ENCODE data around the gene SIK2. TPM values are rescaled to one million over a fixed set of nuclear protein-coding genes. Genes with fewer than 3 reads are reported as not detected.

The SIK2 gene
- polyA plus RNA-seq, 1 donor from 2014 or later, result 9.0 TPM

DNA sequence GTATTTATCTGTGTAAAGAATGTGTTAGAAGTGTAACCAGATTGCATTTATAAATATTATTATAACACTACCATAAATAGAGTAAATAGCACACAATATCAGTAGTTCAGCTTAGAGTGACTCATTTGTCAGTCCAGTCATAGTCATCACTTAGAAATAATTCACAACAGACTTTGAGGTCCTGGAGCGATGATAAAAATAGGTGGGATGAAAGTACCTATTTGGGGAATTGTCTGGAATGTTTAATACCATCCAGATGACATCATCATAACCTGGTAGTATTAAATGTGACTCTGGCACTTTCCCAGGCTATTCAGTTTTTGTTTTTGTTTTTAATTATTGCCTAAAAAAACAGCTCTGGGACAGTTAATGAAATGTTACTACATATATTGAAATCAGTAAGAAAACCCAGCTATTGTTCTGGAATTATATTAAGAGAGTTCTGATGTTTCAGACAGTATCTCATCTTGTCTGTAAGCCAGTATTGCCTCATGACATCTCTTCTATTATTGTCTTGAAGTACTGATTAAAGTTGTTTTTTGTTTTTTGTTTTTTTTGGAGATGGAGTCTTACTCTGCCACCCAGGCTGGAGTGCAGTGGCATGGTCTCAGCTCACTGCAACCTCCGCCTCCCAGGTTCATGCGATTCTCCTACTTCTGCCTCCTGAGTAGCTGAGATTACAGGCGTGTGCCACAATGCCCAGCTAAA, 74.8 kb downstream of the SIK2 start:
- H3K9me2 ChIP-seq (ENCODE audit: insufficient read depth, low read length), result no peaks in the 10 kb centered on the region
- no peak overlapping the region for H3K4me3 ChIP-seq (ENCODE audit: low read length)
- H3K9ac ChIP-seq (ENCODE audit: low read length), result no peak overlapping the region
- H3K27me3 ChIP-seq (ENCODE audit: insufficient read depth, low read depth, low read length), result no peaks in the 10 kb centered on the region
- TF ChIP-seq EP300 (conservative IDR thresholded peaks at IDR 0.05; ENCODE audit: poor library complexity, severe bottlenecking) (no peak), RAD21 (conservative IDR thresholded peaks at IDR 0.05) (no peak), TAF1 (IDR thresholded peaks at IDR 0.05; ENCODE audit: low read depth) (no peak), MXI1 (conservative IDR thresholded peaks at IDR 0.05; ENCODE audit: poor library complexity, severe bottlenecking) (no peak), EZH2 (IDR thresholded peaks at IDR 0.05; ENCODE audit: borderline replicate concordance, insufficient read depth, low read length, poor library complexity, severe bottlenecking) (no peak), POLR2AphosphoS5 (IDR thresholded peaks at IDR 0.05) (no peak), SMC3 (conservative IDR thresholded peaks at IDR 0.05; ENCODE audit: poor library complexity) (no peak)
- TF ChIP-seq, protein P1, sequence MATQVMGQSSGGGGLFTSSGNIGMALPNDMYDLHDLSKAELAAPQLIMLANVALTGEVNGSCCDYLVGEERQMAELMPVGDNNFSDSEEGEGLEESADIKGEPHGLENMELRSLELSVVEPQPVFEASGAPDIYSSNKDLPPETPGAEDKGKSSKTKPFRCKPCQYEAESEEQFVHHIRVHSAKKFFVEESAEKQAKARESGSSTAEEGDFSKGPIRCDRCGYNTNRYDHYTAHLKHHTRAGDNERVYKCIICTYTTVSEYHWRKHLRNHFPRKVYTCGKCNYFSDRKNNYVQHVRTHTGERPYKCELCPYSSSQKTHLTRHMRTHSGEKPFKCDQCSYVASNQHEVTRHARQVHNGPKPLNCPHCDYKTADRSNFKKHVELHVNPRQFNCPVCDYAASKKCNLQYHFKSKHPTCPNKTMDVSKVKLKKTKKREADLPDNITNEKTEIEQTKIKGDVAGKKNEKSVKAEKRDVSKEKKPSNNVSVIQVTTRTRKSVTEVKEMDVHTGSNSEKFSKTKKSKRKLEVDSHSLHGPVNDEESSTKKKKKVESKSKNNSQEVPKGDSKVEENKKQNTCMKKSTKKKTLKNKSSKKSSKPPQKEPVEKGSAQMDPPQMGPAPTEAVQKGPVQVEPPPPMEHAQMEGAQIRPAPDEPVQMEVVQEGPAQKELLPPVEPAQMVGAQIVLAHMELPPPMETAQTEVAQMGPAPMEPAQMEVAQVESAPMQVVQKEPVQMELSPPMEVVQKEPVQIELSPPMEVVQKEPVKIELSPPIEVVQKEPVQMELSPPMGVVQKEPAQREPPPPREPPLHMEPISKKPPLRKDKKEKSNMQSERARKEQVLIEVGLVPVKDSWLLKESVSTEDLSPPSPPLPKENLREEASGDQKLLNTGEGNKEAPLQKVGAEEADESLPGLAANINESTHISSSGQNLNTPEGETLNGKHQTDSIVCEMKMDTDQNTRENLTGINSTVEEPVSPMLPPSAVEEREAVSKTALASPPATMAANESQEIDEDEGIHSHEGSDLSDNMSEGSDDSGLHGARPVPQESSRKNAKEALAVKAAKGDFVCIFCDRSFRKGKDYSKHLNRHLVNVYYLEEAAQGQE (IDR thresholded peaks at IDR 0.05; ENCODE audit: borderline replicate concordance), result no peak
- TF ChIP-seq, protein P2, sequence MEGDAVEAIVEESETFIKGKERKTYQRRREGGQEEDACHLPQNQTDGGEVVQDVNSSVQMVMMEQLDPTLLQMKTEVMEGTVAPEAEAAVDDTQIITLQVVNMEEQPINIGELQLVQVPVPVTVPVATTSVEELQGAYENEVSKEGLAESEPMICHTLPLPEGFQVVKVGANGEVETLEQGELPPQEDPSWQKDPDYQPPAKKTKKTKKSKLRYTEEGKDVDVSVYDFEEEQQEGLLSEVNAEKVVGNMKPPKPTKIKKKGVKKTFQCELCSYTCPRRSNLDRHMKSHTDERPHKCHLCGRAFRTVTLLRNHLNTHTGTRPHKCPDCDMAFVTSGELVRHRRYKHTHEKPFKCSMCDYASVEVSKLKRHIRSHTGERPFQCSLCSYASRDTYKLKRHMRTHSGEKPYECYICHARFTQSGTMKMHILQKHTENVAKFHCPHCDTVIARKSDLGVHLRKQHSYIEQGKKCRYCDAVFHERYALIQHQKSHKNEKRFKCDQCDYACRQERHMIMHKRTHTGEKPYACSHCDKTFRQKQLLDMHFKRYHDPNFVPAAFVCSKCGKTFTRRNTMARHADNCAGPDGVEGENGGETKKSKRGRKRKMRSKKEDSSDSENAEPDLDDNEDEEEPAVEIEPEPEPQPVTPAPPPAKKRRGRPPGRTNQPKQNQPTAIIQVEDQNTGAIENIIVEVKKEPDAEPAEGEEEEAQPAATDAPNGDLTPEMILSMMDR (IDR thresholded peaks at IDR 0.05; ENCODE audit: poor library complexity, severe bottlenecking), result no peak
- H3K4me2 ChIP-seq (ENCODE audit: low read length), result no peak overlapping the region
- no peak overlapping the region for H2AFZ ChIP-seq (ENCODE audit: low read depth, low read length)
- no peaks in the 10 kb centered on the region for H3K79me2 ChIP-seq (replicated peaks; ENCODE audit: insufficient read depth, low read length)
- H3K9me3 ChIP-seq (ENCODE audit: low read length), result no peaks in the 10 kb centered on the region
- peaks cover 5% of the 10 kb centered on the region for H3K36me3 ChIP-seq (ENCODE audit: insufficient read depth, low read length)
- no peak overlapping the region for H3K27ac ChIP-seq (ENCODE audit: low read length)
- no peaks in the 10 kb centered on the region for H4K20me1 ChIP-seq (ENCODE audit: insufficient read depth)
- no peaks in the 10 kb centered on the region for H3F3A ChIP-seq (ENCODE audit: insufficient read depth, low read length, poor library complexity, severe bottlenecking)

DNA sequence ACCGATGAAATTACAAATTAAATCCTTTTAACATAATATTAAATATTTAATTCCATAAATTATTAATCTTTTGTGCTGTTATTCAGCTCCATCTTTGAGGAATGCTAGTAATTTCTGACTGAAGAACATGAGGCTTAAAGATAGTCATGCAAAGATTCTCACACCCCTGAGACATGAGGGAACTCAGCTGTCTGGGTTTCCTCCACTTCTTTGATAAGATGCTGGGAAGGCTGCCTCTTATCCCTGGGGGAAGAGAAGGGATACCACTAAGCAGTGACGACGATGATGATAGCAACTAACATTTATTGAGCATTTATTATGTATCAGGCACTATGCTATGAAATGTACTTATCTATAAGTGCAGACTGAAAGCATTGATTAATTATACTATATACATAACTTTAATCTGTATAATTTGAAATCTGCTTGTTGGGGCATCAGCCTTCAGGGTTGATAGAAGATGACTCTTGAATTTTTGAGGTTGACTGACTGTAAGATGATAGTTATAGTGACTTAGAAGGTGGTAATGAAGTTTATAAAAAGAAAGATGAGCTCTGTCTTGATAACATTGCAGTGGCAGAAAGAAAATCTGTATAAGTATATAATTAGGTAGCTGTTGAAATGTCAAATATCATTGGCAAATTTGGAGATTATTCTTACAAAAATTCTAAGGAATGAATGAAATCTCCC, 78.4 kb downstream of the SIK2 start:
- Histone ChIP-seq H3K4me2 (ENCODE audit: low read length) (no peak overlapping the region), H3K9ac (ENCODE audit: low read length) (no peak overlapping the region), H3K79me2 (replicated peaks; ENCODE audit: insufficient read depth, low read length) (no peaks in the 10 kb centered on the region), H3K36me3 (ENCODE audit: insufficient read depth, low read length) (no peaks in the 10 kb centered on the region), H3F3A (ENCODE audit: insufficient read depth, low read length, poor library complexity, severe bottlenecking) (no peaks in the 10 kb centered on the region), H3K27me3 (ENCODE audit: insufficient read depth, low read depth, low read length) (no peaks in the 10 kb centered on the region), H2AFZ (ENCODE audit: low read depth, low read length) (no peak overlapping the region), H3K27ac (ENCODE audit: low read length) (no peak overlapping the region), H4K20me1 (ENCODE audit: insufficient read depth) (no peaks in the 10 kb centered on the region), H3K4me3 (ENCODE audit: low read length) (no peak overlapping the region), H3K9me2 (ENCODE audit: insufficient read depth, low read length) (no peaks in the 10 kb centered on the region), H3K9me3 (ENCODE audit: low read length) (no peaks in the 10 kb centered on the region)
- TF ChIP-seq POLR2AphosphoS5 (IDR thresholded peaks at IDR 0.05) (no peak), EP300 (conservative IDR thresholded peaks at IDR 0.05; ENCODE audit: poor library complexity, severe bottlenecking) (no peak), TAF1 (IDR thresholded peaks at IDR 0.05; ENCODE audit: low read depth) (no peak)
- TF ChIP-seq, protein P2 (IDR thresholded peaks at IDR 0.05; ENCODE audit: poor library complexity, severe bottlenecking), result no peak
- TF ChIP-seq, protein P1 (IDR thresholded peaks at IDR 0.05; ENCODE audit: borderline replicate concordance), result no peak

Data from neural cell (in vitro differentiated cells).